Suprapubic skin (tissue), 4 donors: ENCODE measurements around the gene ALG12.

Source experiments
- EP300 ChIP-seq: sonication (generic); formaldehyde crosslinking; IDR thresholded peaks from one replicate; pipeline ENCODE4 v1.6.1; 2017; ENCODE audit warnings: antibody characterized with exemption
- POLR2AphosphoS5 ChIP-seq, 3 donors: sonication (generic); formaldehyde crosslinking; IDR thresholded peaks; one replicate each; pipeline ENCODE4 v1.6.1; 2017; ENCODE audit warnings: antibody characterized with exemption in 3 of 3

DNA sequence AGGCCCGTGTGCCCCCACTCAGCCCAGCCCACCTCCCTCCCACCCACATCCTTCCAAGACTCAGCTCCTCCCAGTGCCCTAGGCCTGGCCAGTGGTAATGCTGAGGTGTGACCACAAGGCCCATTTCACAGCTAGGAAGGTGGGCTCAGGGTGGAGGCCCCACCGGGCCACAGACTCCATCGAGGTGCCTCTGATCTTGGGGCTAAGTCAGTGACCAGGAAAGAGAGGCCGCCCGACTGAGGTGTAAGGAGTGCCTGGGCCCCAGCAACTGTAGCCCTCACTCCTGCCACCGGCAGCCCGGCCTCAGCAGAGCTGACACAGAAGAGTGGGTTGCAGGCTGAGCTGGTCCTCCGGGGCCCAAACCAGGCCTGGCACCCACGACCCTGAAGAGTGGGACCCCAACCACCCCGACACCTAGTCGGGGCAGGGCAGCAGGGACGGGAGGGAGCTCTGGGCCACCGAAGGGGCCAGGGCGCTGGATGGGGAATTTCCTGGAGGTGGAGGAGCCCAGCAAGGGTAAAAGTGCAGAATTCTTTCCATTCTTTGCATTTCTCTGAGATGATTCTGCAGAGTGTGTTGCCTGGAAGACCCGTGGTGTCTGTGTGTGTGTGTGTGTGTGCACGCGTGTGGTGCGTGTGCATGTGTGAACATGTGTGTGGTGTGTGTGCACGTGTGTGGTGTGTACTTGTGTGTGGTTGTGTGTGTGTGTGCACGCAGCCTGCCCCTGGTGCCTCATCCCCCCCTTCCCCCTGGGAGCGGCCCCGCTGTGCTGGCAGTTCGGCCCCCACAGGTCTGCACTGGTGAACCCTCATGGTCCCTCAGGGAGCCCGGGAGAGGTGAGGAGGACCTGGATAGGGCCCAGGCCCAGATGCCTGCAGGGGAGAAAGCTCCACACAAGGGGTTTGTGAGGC, 34.0 kb upstream of the ALG12 start:
- TF ChIP-seq POLR2AphosphoS5 (IDR thresholded peaks at IDR 0.05) (no peak), EP300 (no peak)
